BLaER1 treated with 17β-estradiol and CSF1 and Interleukin-3, amounts not matched to agents 10 nM and 100 nM (cell line): ENCODE results near the gene ITCH.
A peak's percentile ranks its signal among the peaks of the same experiment; 100 is the strongest.

ENCODE experiments used
- H3K27ac ChIP-seq, 11 experiments: shearing (Covaris generic); formaldehyde crosslinking; 2 replicates each; pipeline ENCODE4 v1.8.1; 2022
- H3K27me3 ChIP-seq, 11 experiments: shearing (Covaris generic); formaldehyde crosslinking; 2 replicates each; pipeline ENCODE4 v1.8.1; 2022
- H3K36me3 ChIP-seq, 11 experiments: shearing (Covaris generic); formaldehyde crosslinking; 2 replicates each; pipeline ENCODE4 v1.8.1; 2022
- H3K4me1 ChIP-seq, 10 experiments: shearing (Covaris generic); formaldehyde crosslinking; 2 replicates each; pipeline ENCODE4 v1.8.1; 2022
- H3K4me2 ChIP-seq, 11 experiments: shearing (Covaris generic); formaldehyde crosslinking; 2 replicates each; pipeline ENCODE4 v1.8.1; 2022
- H3K4me3 ChIP-seq, 10 experiments: shearing (Covaris generic); formaldehyde crosslinking; 2 replicates each; pipeline ENCODE4 v1.8.1; 2022
- H3K9ac ChIP-seq, 11 experiments: shearing (Covaris generic); formaldehyde crosslinking; 2 replicates each; pipeline ENCODE4 v1.8.1; 2022
- H3K9me3 ChIP-seq, 11 experiments: shearing (Covaris generic); formaldehyde crosslinking; replicated peaks in 1 of 11; 2 replicates each; pipeline ENCODE4 v1.8.1; 2022
- H4K20me1 ChIP-seq, 11 experiments: shearing (Covaris generic); formaldehyde crosslinking; 2 replicates each; pipeline ENCODE4 v1.8.1; 2022
- Cebpa-rat ChIP-seq, 11 experiments: shearing (Covaris generic); IDR thresholded peaks; 2 replicates each; pipeline ENCODE4 v1.8.1; 2022

ITCH gene

GRCh38 chr20:34443546-34443945 lies 80.5 kb downstream of the ITCH start:
- Histone ChIP-seq H3K4me2 (no peak overlapping the region), H3K27ac (no peak overlapping the region), H3K4me3 (no peak overlapping the region), H3K9ac (no peak overlapping the region), H3K4me1 (peaks cover 0 to 6% (median 3%) of the 10 kb centered on the region in 10 experiments; a peak in 6 of 20 replicates), H3K9me3 (no peaks in the 10 kb centered on the region), H3K27me3 (no peaks in the 10 kb centered on the region), H4K20me1 (peaks cover 0 to 52% (median 0%) of the 10 kb centered on the region in 11 experiments; a peak in 6 of 22 replicates), H3K36me3 (peaks cover 98 to 100% (median 100%) of the 10 kb centered on the region in 11 experiments)
- no peak for TF ChIP-seq Cebpa-rat (IDR thresholded peaks at IDR 0.05)

- H3K4me1 ChIP-seq, result peaks cover 0 to 6% (median 3%) of the 10 kb centered on the region in 10 experiments; a peak in 6 of 20 replicates
- no peak overlapping the region for H3K4me3 ChIP-seq
- peaks cover 0 to 48% (median 0%) of the 10 kb centered on the region in 11 experiments; a peak in 5 of 22 replicates for H4K20me1 ChIP-seq
- peak overlapping the region in 2 of 11 experiments; percentile 2 to 18; a peak in 5 of 22 replicates for H3K4me2 ChIP-seq
- TF ChIP-seq Cebpa-rat (IDR thresholded peaks at IDR 0.05), result no peak
- no peaks in the 10 kb centered on the region for H3K9me3 ChIP-seq
- peak overlapping the region in 1 of 11 experiments; percentile 48; a peak in 1 of 22 replicates for H3K9ac ChIP-seq
- H3K27ac ChIP-seq, result no peak overlapping the region
- H3K36me3 ChIP-seq, result peaks cover 98 to 100% (median 100%) of the 10 kb centered on the region in 11 experiments
- no peaks in the 10 kb centered on the region for H3K27me3 ChIP-seq
These were observed 82.3 kb downstream of the ITCH start for GRCh38 chr20:34445177-34446065.

- no peak for TF ChIP-seq Cebpa-rat (IDR thresholded peaks at IDR 0.05)
- Histone ChIP-seq H4K20me1 (peaks cover 0 to 68% (median 10%) of the 10 kb centered on the region in 11 experiments; a peak in 11 of 22 replicates), H3K9ac (no peak overlapping the region), H3K4me1 (peaks cover 0 to 6% (median 3%) of the 10 kb centered on the region in 10 experiments; a peak in 6 of 20 replicates), H3K27ac (no peak overlapping the region), H3K27me3 (no peaks in the 10 kb centered on the region), H3K9me3 (no peaks in the 10 kb centered on the region), H3K4me3 (no peak overlapping the region), H3K4me2 (no peak overlapping the region), H3K36me3 (peaks cover 97 to 100% (median 100%) of the 10 kb centered on the region in 11 experiments)
These were observed 85.4 kb downstream of the ITCH start for GRCh38 chr20:34448517-34448916.

GRCh38 chr20:34449674-34450592 lies 86.9 kb downstream of the ITCH start:
- H3K4me3 ChIP-seq, result no peak overlapping the region
- no peak overlapping the region for H3K27ac ChIP-seq
- H3K9ac ChIP-seq, result no peak overlapping the region
- no peak overlapping the region for H3K4me2 ChIP-seq
- peaks cover 92 to 100% (median 97%) of the 10 kb centered on the region in 11 experiments for H3K36me3 ChIP-seq
- peaks cover 0 to 6% (median 3%) of the 10 kb centered on the region in 10 experiments; a peak in 6 of 20 replicates for H3K4me1 ChIP-seq
- H3K9me3 ChIP-seq, result no peaks in the 10 kb centered on the region
- no peak for TF ChIP-seq Cebpa-rat (IDR thresholded peaks at IDR 0.05)
- H3K27me3 ChIP-seq, result no peaks in the 10 kb centered on the region
- peaks cover 0 to 71% (median 10%) of the 10 kb centered on the region in 11 experiments; a peak in 11 of 22 replicates for H4K20me1 ChIP-seq

- peaks cover 0 to 57% (median 9%) of the 10 kb centered on the region in 11 experiments; a peak in 10 of 22 replicates for H4K20me1 ChIP-seq
- no peaks in the 10 kb centered on the region for H3K27me3 ChIP-seq
- H3K4me1 ChIP-seq, result no peaks in the 10 kb centered on the region
- no peak overlapping the region for H3K4me2 ChIP-seq
- H3K27ac ChIP-seq, result no peak overlapping the region
- no peak for TF ChIP-seq Cebpa-rat (IDR thresholded peaks at IDR 0.05)
- no peak overlapping the region for H3K4me3 ChIP-seq
- no peaks in the 10 kb centered on the region for H3K9me3 ChIP-seq
- no peak overlapping the region for H3K9ac ChIP-seq
- peaks cover 87 to 100% (median 92%) of the 10 kb centered on the region in 11 experiments for H3K36me3 ChIP-seq
These were observed 89.4 kb downstream of the ITCH start for GRCh38 chr20:34452281-34452982.

GRCh38 chr20:34458631-34459030 lies 95.6 kb downstream of the ITCH start:
- Histone ChIP-seq H3K4me3 (no peak overlapping the region), H3K4me1 (peaks cover 11 to 20% (median 13%) of the 10 kb centered on the region in 10 experiments), H3K36me3 (peaks cover 83 to 100% (median 90%) of the 10 kb centered on the region in 11 experiments), H3K9me3 (no peaks in the 10 kb centered on the region), H4K20me1 (peaks cover 0 to 63% (median 5%) of the 10 kb centered on the region in 11 experiments; a peak in 7 of 22 replicates), H3K27me3 (no peaks in the 10 kb centered on the region), H3K27ac (no peak overlapping the region), H3K4me2 (peak overlapping the region in 7 of 11 experiments; percentile 13 to 53 (median 34); a peak in 9 of 22 replicates), H3K9ac (no peak overlapping the region)
- no peak for TF ChIP-seq Cebpa-rat (IDR thresholded peaks at IDR 0.05)

GRCh38 chr20:34459209-34459897 lies 96.3 kb downstream of the ITCH start:
- H3K9ac ChIP-seq, result no peak overlapping the region
- TF ChIP-seq Cebpa-rat (IDR thresholded peaks at IDR 0.05), result no peak
- H3K4me3 ChIP-seq, result no peak overlapping the region
- peaks cover 11 to 20% (median 13%) of the 10 kb centered on the region in 10 experiments for H3K4me1 ChIP-seq
- no peaks in the 10 kb centered on the region for H3K27me3 ChIP-seq
- H3K36me3 ChIP-seq, result peaks cover 85 to 100% (median 93%) of the 10 kb centered on the region in 11 experiments
- H3K4me2 ChIP-seq, result peak overlapping the region in 10 of 11 experiments; percentile 3 to 53 (median 28); a peak in 12 of 22 replicates
- H3K9me3 ChIP-seq, result no peaks in the 10 kb centered on the region
- peaks cover 0 to 64% (median 5%) of the 10 kb centered on the region in 11 experiments; a peak in 8 of 22 replicates for H4K20me1 ChIP-seq
- no peak overlapping the region for H3K27ac ChIP-seq

- H3K4me3 ChIP-seq, result no peak overlapping the region
- H3K9me3 ChIP-seq, result no peaks in the 10 kb centered on the region
- H3K36me3 ChIP-seq, result peaks cover 84 to 99% (median 95%) of the 10 kb centered on the region in 11 experiments
- H3K4me1 ChIP-seq, result peaks cover 11 to 20% (median 13%) of the 10 kb centered on the region in 10 experiments
- H3K27ac ChIP-seq, result no peak overlapping the region
- no peak overlapping the region for H3K9ac ChIP-seq
- no peaks in the 10 kb centered on the region for H3K27me3 ChIP-seq
- H3K4me2 ChIP-seq, result no peak overlapping the region
- H4K20me1 ChIP-seq, result peaks cover 0 to 69% (median 5%) of the 10 kb centered on the region in 11 experiments; a peak in 9 of 22 replicates
- TF ChIP-seq Cebpa-rat (IDR thresholded peaks at IDR 0.05), result no peak
These were observed 98.7 kb downstream of the ITCH start for GRCh38 chr20:34461779-34462087.
